Skin epidermis (tissue), 12 donors: ENCODE measurements around the gene CXCL13.
"Not testable (repeated sequence)": the region's sequence is repeated elsewhere in the genome, so short reads cannot be mapped to it uniquely, and the experiment has no call there.

ENCODE experiments used
- H3K27ac ChIP-seq, 21 experiments: fragments of 200-600 bp; sonication (generic) in 11 of 21; one replicate each; pipeline ENCODE4 v1.5.0; 2020; ENCODE audit warnings: mild to moderate bottlenecking in 3 of 21, inconsistent platforms in 2 of 21, moderate library complexity in 2 of 21
- H3K4me3 ChIP-seq, 7 experiments: fragments of 200-600 bp; sonication (generic) in 2 of 7; one replicate each; pipeline ENCODE4 v1.5.0; 2020; ENCODE audit warnings: inconsistent platforms in 2 of 7, mild to moderate bottlenecking in 2 of 7, moderate library complexity in 1 of 7

Gene CXCL13

GRCh38 chr4:77652237-77652897 is 46.7 kb downstream of the CXCL13 start:
- H3K4me3 ChIP-seq = no peak overlapping the region
- H3K27ac ChIP-seq = no peak overlapping the region

GRCh38 chr4:77653162-77653758 is 47.6 kb downstream of the CXCL13 start:
- H3K27ac ChIP-seq = no peak overlapping the region
- no peak overlapping the region for H3K4me3 ChIP-seq

DNA sequence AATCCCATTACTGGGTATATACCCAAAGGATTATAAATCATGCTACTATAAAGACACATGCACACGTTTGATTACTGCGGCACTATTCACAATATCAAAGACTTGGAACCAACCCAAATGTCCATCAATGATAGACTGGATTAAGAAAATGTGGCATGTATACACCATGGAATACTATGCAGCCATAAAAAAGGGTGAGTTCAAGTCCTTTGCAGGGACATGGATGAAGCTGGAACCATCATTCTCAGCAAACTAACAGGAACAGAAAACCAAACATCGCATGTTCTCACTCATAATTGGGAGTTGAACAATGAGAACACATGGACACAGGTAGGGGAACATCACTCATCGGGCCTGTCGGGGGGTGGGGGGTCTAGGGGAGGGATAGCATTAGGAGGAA is 54.7 kb downstream of the CXCL13 start:
- H3K4me3 ChIP-seq = not testable (repeated sequence)

More for the DNA sequence above, 54.7 kb downstream of the CXCL13 start:
- not testable (repeated sequence) for H3K27ac ChIP-seq
